ENCODE data around the gene ARMC2.

DNA sequence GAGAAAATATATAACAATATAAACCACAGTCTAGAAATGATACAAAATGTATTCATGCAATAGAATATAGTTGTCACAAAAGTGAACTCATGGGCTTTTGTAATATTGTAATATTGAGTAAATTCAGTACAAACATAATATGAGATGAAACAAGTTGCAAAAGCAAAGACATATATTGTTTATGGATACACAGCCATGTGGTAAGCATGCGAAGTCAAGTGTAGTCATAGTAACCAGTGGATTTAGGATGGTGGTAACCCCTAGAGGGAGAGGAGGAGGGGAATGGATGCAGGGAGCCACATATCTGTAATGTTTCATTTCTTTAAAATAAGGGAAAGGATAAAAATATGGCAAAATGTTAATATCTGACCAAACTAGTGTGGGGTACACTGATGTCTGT lies 47.3 kb downstream of the ARMC2 start:
- TF ChIP-seq, protein P1, sequence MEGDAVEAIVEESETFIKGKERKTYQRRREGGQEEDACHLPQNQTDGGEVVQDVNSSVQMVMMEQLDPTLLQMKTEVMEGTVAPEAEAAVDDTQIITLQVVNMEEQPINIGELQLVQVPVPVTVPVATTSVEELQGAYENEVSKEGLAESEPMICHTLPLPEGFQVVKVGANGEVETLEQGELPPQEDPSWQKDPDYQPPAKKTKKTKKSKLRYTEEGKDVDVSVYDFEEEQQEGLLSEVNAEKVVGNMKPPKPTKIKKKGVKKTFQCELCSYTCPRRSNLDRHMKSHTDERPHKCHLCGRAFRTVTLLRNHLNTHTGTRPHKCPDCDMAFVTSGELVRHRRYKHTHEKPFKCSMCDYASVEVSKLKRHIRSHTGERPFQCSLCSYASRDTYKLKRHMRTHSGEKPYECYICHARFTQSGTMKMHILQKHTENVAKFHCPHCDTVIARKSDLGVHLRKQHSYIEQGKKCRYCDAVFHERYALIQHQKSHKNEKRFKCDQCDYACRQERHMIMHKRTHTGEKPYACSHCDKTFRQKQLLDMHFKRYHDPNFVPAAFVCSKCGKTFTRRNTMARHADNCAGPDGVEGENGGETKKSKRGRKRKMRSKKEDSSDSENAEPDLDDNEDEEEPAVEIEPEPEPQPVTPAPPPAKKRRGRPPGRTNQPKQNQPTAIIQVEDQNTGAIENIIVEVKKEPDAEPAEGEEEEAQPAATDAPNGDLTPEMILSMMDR (IDR thresholded peaks at IDR 0.05) = no peak
- TF ChIP-seq EZH2 (IDR thresholded peaks at IDR 0.05) = no peak
